HEK293 (cell line): ENCODE results near the gene CDK4.

Experiments used
- HOXD13 ChIP-seq: sonication (generic); formaldehyde crosslinking; IDR thresholded peaks from 2 replicates; pipeline ENCODE4 v1.8.0; 2022; ENCODE audit warnings: missing genetic modification reagents, borderline replicate concordance
- KLF10 ChIP-seq: fragments of 450-650 bp; IDR thresholded peaks from 2 replicates; pipeline ENCODE4 v1.5.1; 2018; ENCODE audit warnings: missing biosample characterization, mild to moderate bottlenecking, missing genetic modification characterization
- KLF9 ChIP-seq: fragments of 450-650 bp; formaldehyde crosslinking; IDR thresholded peaks from 2 replicates; pipeline ENCODE4 v1.5.1; 2016; ENCODE audit warnings: missing biosample characterization, missing genetic modification characterization, low read depth
- SALL2 ChIP-seq: fragments of 450-650 bp; formaldehyde crosslinking; IDR thresholded peaks from 2 replicates; pipeline ENCODE4 v1.5.0; 2017; ENCODE audit warnings: missing biosample characterization, mild to moderate bottlenecking, missing genetic modification characterization, borderline replicate concordance
- SCRT2 ChIP-seq: fragments of 450-650 bp; formaldehyde crosslinking; IDR thresholded peaks from 2 replicates; pipeline ENCODE4 v1.5.1; 2016; ENCODE audit warnings: missing biosample characterization, missing genetic modification characterization
- ZBTB17 ChIP-seq: fragments of 450-650 bp; formaldehyde crosslinking; IDR thresholded peaks from 2 replicates; pipeline ENCODE4 v1.5.1; 2016; ENCODE audit warnings: missing biosample characterization, missing genetic modification characterization
- ZBTB6 ChIP-seq: fragments of 450-650 bp; formaldehyde crosslinking; IDR thresholded peaks from 2 replicates; pipeline ENCODE4 v1.5.1; 2017; ENCODE audit warnings: missing biosample characterization, missing genetic modification characterization
- ZFP41 ChIP-seq: fragments of 450-650 bp; formaldehyde crosslinking; IDR thresholded peaks from 2 replicates; pipeline ENCODE4 v1.5.1; 2016; ENCODE audit warnings: missing biosample characterization, missing genetic modification characterization, borderline replicate concordance
- ZFP69B ChIP-seq: fragments of 450-650 bp; formaldehyde crosslinking; IDR thresholded peaks from 2 replicates; pipeline ENCODE4 v1.5.1; 2016; ENCODE audit warnings: missing biosample characterization, missing genetic modification characterization
- ZIC2 ChIP-seq: fragments of 450-650 bp; formaldehyde crosslinking; IDR thresholded peaks from 2 replicates; pipeline ENCODE4 v1.5.1; 2016; ENCODE audit warnings: missing biosample characterization, missing genetic modification characterization
- ZNF114 ChIP-seq: fragments of 450-650 bp; formaldehyde crosslinking; IDR thresholded peaks from 2 replicates; pipeline ENCODE4 v1.5.0; 2017; ENCODE audit warnings: missing biosample characterization, missing genetic modification characterization
- ZNF2 ChIP-seq: fragments of 450-650 bp; formaldehyde crosslinking; IDR thresholded peaks from 2 replicates; pipeline ENCODE4 v1.5.1; 2016; ENCODE audit warnings: missing biosample characterization, missing genetic modification characterization
- ZNF214 ChIP-seq: fragments of 450-650 bp; formaldehyde crosslinking; IDR thresholded peaks from 2 replicates; pipeline ENCODE4 v1.5.1; 2017; ENCODE audit warnings: missing biosample characterization, mild to moderate bottlenecking, missing genetic modification characterization, borderline replicate concordance
- ZNF23 ChIP-seq: fragments of 450-650 bp; formaldehyde crosslinking; IDR thresholded peaks from 2 replicates; pipeline ENCODE4 v1.5.1; 2016; ENCODE audit warnings: missing biosample characterization, missing genetic modification characterization, borderline replicate concordance
- ZNF248 ChIP-seq: fragments of 450-650 bp; formaldehyde crosslinking; IDR thresholded peaks from 2 replicates; pipeline ENCODE4 v1.5.1; 2017; ENCODE audit warnings: missing biosample characterization, missing genetic modification characterization
- ZNF280D ChIP-seq: fragments of 450-650 bp; formaldehyde crosslinking; IDR thresholded peaks from 2 replicates; pipeline ENCODE4 v1.5.1; 2016; ENCODE audit warnings: missing biosample characterization, missing genetic modification characterization
- ZNF37A ChIP-seq: fragments of 450-650 bp; IDR thresholded peaks from 2 replicates; pipeline ENCODE4 v1.5.1; 2018; ENCODE audit warnings: missing biosample characterization, missing genetic modification characterization
- ZNF394 ChIP-seq: fragments of 450-650 bp; formaldehyde crosslinking; IDR thresholded peaks from 2 replicates; pipeline ENCODE4 v1.5.1; 2016; ENCODE audit warnings: missing biosample characterization, missing genetic modification characterization, mild to moderate bottlenecking, moderate library complexity, borderline replicate concordance
- ZNF423 ChIP-seq: fragments of 450-650 bp; formaldehyde crosslinking; IDR thresholded peaks from 2 replicates; pipeline ENCODE4 v1.5.1; 2016; ENCODE audit warnings: missing biosample characterization, missing genetic modification characterization
- ZNF510 ChIP-seq: fragments of 450-650 bp; formaldehyde crosslinking; IDR thresholded peaks from 2 replicates; pipeline ENCODE4 v1.5.1; 2018; ENCODE audit warnings: mild to moderate bottlenecking, missing genetic modification characterization, missing biosample characterization; ENCODE audit not compliant: insufficient replicate concordance
- ZNF610 ChIP-seq: fragments of 450-650 bp; formaldehyde crosslinking; IDR thresholded peaks from 2 replicates; pipeline ENCODE4 v1.5.1; 2016; ENCODE audit warnings: missing biosample characterization, missing genetic modification characterization, borderline replicate concordance
- ZNF623 ChIP-seq: fragments of 450-650 bp; formaldehyde crosslinking; IDR thresholded peaks from 2 replicates; pipeline ENCODE4 v1.5.1; 2016; ENCODE audit warnings: missing biosample characterization, missing genetic modification characterization
- ZNF692 ChIP-seq: fragments of 450-650 bp; formaldehyde crosslinking; IDR thresholded peaks from 2 replicates; pipeline ENCODE4 v1.5.1; 2016; ENCODE audit warnings: missing biosample characterization, missing genetic modification characterization
- ZNF776 ChIP-seq: fragments of 450-650 bp; formaldehyde crosslinking; IDR thresholded peaks from 2 replicates; pipeline ENCODE4 v1.5.0; 2017; ENCODE audit warnings: missing biosample characterization, missing genetic modification characterization, borderline replicate concordance
- ZNF777 ChIP-seq: fragments of 450-650 bp; formaldehyde crosslinking; IDR thresholded peaks from 2 replicates; pipeline ENCODE4 v1.5.1; 2017; ENCODE audit warnings: missing biosample characterization, missing genetic modification characterization, borderline replicate concordance
- TF ChIP-seq, protein P1 (sequence below): fragments of 450-650 bp; formaldehyde crosslinking; IDR thresholded peaks from 2 replicates; pipeline ENCODE4 v1.5.1; 2016; ENCODE audit warnings: missing biosample characterization, missing genetic modification characterization
- TF ChIP-seq, protein P2 (sequence below): fragments of 450-650 bp; formaldehyde crosslinking; IDR thresholded peaks from 2 replicates; pipeline ENCODE4 v1.5.1; 2016; ENCODE audit warnings: missing biosample characterization, missing genetic modification characterization

Gene CDK4

GRCh38 chr12:57782608-57783465 lies 30.7 kb upstream of the CDK4 start, which contains the start of gene TSFM (continued):
- TF ChIP-seq ZNF423, result no peak
- 0 out of 2 replicates have a peak, but pooled peaks have one; percentile 35 for TF ChIP-seq ZNF623 (tag by site-specific recombination)
- TF ChIP-seq ZNF37A (tag by site-specific recombination), result no peak
- peak; percentile 55; the same call in 1 of the 2 replicates for TF ChIP-seq KLF10 (tag by site-specific recombination)
- TF ChIP-seq KLF9 (tag by site-specific recombination), result peak; percentile 61; the same call in 1 of the 2 replicates
- 0 out of 2 replicates have a peak, but pooled peaks have one; percentile 6 for TF ChIP-seq HOXD13 (CRISPR knock-in tag)
- TF ChIP-seq ZBTB6, result no peak
- no peak for TF ChIP-seq ZNF510 (tag by site-specific recombination)
- no peak for TF ChIP-seq ZNF23 (tag by site-specific recombination)
- TF ChIP-seq ZNF214 (tag by site-specific recombination), result no peak; the same call in 1 of the 2 replicates
- TF ChIP-seq, protein P1, sequence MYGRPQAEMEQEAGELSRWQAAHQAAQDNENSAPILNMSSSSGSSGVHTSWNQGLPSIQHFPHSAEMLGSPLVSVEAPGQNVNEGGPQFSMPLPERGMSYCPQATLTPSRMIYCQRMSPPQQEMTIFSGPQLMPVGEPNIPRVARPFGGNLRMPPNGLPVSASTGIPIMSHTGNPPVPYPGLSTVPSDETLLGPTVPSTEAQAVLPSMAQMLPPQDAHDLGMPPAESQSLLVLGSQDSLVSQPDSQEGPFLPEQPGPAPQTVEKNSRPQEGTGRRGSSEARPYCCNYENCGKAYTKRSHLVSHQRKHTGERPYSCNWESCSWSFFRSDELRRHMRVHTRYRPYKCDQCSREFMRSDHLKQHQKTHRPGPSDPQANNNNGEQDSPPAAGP (tag by site-specific recombination), result peak; percentile 92
- peak; percentile 78; the same call in 1 of the 2 replicates for TF ChIP-seq ZNF280D (tag by site-specific recombination)
- no peak for TF ChIP-seq SALL2 (tag by site-specific recombination)
- peak; percentile 82 for TF ChIP-seq ZNF394 (tag by site-specific recombination)
- peak; percentile 78 for TF ChIP-seq ZFP69B
- peak; percentile 89 for TF ChIP-seq ZNF692 (tag by site-specific recombination)
- no peak for TF ChIP-seq ZNF114
- TF ChIP-seq ZNF2 (tag by site-specific recombination), result peak; percentile 96
- TF ChIP-seq ZNF248 (tag by site-specific recombination), result no peak
- TF ChIP-seq SCRT2 (tag by site-specific recombination), result peak; percentile 39; the same call in 1 of the 2 replicates
- TF ChIP-seq ZNF610 (tag by site-specific recombination), result peak; percentile 85
- peak; percentile 73 for TF ChIP-seq ZBTB17 (tag by site-specific recombination)
- TF ChIP-seq ZNF777 (tag by site-specific recombination), result peak; percentile 69; the same call in 1 of the 2 replicates
- TF ChIP-seq ZNF776 (tag by site-specific recombination), result no peak
- no peak for TF ChIP-seq ZFP41 (tag by site-specific recombination)
- TF ChIP-seq ZIC2 (tag by site-specific recombination), result peak; percentile 42; the same call in 1 of the 2 replicates
- TF ChIP-seq, protein P2, sequence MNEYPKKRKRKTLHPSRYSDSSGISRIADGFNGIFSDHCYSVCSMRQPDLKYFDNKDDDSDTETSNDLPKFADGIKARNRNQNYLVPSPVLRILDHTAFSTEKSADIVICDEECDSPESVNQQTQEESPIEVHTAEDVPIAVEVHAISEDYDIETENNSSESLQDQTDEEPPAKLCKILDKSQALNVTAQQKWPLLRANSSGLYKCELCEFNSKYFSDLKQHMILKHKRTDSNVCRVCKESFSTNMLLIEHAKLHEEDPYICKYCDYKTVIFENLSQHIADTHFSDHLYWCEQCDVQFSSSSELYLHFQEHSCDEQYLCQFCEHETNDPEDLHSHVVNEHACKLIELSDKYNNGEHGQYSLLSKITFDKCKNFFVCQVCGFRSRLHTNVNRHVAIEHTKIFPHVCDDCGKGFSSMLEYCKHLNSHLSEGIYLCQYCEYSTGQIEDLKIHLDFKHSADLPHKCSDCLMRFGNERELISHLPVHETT (tag by site-specific recombination), result peak; percentile 97
